GM21515 (cell line): Measurements from ENCODE around the gene SPATA9.

Source experiments
- ATAC-seq: cut with Tn5 transposase; IDR thresholded peaks from one replicate; pipeline ENCODE4 v1.9.1; 2021; ENCODE audit not compliant: unreplicated experiment

Gene SPATA9

DNA sequence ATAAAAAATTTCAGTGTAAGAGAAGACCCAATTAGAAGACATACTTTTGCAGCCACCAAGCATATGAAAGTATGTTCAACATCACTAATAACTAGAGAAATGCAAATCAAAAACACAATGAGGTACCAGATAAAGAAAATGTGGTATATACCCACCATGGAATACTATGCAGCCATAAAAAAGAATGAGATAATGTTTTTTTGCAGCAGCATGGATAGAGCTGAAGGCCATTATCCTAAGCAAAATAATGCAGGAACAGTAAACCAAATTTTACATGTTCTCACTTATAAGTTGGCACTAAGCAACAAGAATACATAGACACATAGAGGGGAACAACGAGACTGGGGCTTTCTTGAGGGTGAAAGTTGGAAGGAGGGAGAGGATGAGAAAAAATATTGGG is 6.9 kb upstream of the SPATA9 start:
- ATAC-seq = no peak

DNA sequence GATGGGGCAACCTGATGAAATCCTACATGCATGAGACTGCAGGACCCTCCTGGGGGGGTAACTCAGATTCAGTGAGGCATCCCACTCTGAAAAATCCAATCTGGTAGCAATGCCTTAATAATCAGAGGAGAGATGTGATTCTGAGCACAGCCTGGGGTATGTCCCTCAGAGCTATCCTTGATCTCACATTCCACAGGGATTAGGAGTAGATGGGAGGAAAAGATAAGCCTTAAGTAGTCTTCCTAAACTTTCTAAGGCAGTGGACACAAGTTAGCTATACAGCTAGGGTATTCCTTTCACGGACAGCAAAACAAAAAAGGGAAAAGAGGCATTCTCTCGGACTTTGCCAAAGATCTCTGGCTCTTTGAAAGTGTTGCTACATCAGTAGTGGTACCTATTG is 3.9 kb upstream of the SPATA9 start:
- no peak for ATAC-seq

DNA sequence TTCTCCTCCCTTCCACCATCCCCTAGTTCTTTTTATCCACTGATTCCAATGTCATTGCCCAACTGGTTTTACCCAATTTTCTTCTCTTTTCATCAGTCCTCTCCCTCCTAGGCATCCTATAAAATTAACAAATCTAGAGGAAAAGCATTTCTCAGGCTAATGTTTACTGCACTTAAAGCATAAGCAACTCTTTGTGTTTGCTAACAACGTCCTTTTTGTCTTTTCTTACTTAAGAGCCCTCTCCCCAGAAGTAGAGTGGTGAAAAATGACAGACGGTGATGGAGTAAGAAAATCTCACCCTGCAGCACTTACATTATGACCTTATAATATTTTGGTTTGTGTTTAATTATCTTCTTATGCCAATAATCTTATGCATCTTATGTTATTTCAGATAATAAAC is 1.6 kb upstream of the SPATA9 start:
- ATAC-seq = no peak

DNA sequence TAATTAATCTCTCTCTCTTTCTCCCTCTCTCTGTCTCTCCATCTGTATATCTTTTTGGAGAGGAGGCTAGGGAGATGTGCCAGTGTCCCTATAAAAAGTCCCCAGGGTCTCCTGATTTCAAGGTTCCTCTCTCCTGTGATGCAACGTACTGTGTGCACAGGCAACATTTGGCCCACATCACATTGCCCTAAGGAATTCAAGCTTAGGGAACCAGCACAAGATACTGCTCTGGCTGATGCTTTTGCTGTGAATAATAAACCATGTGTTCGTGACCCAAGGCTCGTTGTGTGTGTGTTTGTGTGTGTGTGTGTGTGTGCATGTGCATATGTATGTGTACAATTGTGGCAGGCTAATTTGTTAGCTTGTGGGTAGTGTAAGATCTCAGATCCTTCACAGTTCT is 9.7 kb downstream of the SPATA9 start:
- ATAC-seq = no peak

DNA sequence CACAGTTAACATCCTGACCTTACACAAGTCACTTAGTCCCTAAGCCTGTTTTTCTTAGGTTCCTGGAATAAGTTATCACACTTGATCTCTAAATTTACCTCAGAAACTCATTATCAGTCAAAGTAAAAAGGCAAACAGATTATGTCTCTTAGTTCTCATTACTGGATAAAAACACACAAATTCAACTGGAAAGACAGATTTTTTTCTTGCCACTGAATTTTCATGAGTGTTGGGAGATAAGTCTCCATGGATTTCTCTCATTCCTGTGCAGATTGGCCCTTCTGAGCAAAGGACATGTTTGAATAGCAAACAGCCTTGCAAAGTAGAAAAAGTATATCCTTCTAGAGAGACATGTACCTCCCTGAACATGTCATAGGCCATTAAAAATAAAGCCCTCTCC is 10.2 kb downstream of the SPATA9 start:
- ATAC-seq = no peak

DNA sequence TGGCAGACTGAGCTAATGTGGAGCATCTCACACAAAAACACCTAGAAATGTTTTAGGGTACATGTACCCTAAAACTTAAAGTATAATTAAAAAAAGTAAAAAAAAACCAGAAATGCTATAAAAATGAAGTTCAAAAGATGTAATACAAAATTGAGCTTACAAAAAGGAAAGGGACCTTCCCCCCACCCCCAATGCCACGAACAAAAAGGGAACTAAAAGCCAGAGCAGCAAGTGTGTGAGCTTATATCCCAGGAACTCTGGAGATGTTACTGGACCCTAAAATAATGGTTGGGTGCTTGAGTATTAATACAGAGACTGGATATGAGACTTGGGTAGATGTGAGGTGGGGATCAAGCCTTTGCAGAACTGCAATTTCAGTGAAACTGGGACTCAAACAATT is 11.0 kb downstream of the SPATA9 start:
- no peak for ATAC-seq

DNA sequence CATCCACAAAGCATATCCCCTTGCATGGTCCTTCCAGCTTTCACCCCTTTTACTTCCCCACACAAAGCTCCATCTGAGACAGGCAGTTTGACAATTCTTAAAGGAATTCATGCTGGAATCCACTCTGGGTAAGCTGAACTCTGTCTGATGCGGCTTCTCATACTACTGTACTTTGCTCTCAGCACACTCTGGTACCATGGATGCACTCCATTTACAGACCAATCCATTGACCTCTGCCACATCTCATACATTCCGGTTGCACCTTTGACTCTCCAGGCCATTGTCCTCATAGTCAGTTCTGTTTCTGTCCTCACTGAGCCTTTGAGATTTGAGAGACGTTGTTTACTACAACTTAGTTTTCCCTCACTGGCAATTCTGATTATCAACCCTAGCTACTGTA is 12.2 kb downstream of the SPATA9 start:
- no peak for ATAC-seq

DNA sequence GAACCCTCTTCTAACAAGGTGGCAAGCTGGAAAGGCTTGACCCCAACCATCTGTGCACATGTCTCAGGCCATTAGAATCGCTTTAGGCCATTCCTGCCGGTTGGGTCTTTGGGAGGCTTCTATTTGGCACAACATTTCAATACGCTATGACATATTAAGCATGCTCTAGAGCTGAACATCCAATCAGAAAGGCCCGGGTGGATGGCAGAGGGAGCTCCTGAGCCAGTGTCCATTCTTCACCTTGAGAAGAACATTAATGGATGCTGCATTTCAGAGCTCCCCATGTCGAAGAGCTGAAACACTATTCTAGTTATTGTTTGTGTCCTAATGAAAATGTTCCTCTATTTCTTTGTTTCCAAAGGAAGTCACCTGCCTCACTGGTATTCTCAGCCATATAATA is 12.8 kb downstream of the SPATA9 start:
- no peak for ATAC-seq

DNA sequence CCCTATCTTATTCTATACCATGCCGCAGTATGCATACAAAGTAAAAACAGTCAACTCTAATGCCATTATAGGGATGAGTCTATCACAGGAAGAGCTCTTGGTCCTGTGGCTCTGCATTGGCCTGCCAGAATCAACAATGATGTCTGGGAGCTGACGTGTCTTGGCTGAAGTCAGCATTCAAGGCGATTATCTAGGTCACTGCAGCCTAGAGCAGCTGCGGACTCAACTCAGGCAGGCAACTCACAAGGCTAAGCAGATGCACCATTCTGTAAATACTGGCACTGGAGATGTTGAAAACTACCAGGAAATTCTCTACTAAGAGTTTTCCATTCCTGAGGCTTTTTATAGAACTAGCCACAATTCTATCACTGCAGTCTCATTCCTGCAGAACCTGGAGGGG is 13.3 kb downstream of the SPATA9 start:
- no peak for ATAC-seq

DNA sequence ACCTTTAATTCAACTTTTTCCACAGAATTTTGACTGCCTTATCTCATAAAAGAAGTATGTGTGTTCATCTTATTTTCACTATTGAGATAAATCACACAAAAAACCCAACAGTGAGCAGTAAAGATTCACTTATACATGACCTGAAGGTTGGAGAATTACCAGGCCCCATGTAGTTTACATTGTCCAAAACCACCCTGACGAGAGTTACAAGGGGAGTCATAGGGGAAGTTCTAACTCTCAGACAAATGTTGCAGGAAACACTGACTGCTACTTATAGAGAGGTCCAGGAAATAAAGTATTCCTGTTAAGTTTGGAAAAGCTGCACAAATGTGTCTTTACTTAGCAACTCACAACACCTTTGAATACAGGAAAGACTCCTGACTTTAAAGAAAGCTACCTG is 14.1 kb downstream of the SPATA9 start:
- no peak for ATAC-seq

DNA sequence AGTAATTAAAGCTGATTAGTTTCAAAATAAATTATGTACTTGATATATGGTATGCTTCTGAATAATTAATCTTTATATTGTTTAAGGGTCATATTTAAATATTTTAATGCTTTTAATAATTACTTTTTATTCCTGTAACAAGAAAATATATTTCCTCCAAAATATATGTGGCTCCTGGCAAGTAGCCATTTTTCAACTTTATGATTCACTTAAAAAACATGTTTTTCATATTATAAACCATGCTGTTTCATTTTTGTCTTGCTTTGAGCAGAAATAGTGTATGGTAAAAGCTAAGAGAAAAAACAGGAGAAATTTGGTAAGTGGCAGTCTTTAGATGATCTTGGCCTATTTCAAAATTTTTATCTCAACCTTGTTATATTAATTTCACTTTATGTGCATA is 14.6 kb downstream of the SPATA9 start:
- ATAC-seq = no peak

DNA sequence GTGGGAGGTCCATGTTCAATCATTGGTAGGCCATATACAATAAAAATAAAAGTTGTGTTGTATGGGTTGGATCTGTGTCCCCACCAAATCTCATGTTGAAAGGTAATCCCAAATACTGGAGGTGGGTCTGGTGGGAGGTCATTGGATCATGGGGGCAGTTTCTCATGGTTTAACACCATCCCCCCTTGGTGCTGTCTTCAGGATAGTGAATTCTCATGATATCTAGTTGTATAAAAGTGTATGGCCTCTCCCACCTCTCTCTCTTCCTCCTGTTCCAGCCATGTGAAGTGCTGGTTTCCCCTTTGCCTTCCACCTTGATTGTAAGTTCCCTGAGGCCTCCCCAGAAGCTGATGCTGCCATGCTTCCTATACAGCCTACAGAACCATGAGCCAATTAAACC is 15.1 kb downstream of the SPATA9 start:
- no peak for ATAC-seq

DNA sequence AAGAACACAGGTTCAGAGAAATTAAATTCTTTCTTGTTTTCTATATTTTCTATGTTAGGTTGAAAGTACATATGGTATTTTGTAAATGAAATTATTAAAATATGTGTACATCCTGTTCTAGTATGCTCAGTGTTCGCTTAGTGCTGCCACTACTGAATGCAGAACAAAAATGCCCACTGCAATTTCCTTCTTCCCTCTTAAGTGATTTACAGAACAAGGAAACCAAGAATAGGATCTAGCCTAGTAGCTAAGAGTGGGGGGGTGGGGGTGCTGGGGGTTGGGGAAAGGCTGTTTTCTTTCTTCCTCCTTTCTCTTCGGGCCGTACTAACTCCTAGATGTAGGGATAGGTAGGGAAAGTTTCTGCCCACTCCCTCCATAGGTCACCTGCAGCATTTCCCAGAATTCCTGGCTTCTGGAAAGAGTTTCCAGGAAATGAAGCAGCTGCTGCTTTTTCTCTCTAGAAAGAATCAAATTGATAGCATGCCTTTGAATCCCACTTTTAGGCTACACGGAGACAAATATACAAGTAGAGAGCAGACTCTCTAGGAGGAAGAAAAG is 15.7 kb downstream of the SPATA9 start:
- no peak for ATAC-seq

DNA sequence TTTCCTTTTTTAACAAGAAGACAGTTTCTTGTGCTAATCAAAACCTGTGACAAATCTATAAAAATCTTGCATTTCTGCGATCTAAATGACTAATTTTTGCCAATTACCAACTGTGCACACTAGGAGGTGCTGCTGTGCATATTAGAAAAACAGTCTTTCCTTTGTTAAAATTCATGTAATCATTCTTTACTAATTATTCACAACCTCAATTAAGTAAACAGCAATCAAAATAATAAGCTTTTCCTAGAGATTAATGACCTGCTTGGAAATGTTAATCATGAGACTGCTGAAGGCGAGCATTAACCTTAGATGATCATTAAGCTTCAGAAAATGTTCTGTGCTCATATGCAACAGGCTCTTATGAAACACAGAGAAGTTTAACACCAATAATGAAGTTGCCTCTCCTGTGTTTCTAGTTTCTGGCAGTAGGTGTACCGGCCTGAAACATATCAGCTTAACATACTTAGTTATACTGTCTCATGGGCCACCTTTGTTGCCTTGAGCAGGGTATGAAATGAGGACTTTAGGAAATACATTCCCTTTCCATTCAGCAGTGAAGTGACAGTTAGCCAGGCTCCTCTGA is 18.5 kb downstream of the SPATA9 start:
- no peak for ATAC-seq

DNA sequence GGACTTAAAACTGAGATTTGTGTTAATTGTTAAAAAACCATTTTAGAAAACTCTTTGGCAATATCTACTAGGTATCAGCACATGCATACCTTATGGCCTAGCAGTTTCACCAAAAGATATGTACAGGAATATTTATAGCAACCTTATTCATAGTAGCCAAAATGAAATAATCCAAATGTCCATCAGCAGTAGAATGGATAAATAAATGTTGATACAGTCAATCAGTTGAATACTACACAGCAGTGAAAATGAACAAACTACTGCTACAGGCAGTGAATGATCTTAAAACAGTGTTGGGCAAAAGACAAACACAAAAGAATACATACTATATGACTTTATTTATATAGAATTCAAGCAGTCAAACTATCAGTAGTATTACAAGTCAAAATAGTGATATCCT is 19.8 kb downstream of the SPATA9 start:
- ATAC-seq = no peak

DNA sequence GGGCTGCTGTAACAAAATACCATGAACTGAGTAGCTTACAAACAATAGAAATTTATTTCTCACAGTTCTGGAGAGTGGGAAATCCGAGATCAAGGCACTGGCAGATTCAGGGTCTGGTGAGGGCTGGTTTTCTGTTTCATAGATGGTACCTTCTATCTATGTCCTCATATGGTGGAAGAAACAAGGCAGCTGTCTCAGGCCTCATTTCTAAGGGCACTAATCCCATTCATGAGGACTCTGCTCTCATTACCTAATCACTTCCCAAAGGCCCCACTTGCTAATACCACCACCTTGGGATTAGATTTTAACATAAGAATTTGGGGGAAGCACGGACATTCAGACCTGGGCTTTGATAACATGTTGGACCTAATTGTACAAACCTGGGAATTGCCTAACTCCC is 22.7 kb downstream of the SPATA9 start:
- ATAC-seq = no peak

DNA sequence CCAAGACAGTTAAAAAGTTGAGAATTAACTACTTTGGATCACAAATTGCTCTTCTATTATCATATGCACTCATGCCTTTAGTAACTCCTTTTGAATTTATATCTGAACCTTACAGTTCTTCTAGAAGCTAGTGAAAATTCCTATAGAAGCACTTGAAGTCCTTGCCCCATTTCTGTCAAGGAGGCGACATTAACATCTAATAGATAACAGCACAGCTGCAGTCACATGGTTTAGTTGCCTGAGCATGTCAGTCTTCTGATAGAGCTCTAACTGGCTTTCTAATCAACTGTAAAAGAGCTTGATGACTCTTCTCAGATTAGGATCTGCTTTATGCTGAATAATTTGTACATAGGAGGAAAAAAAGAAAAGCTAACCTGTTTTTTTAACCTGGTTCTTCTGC is 27.2 kb downstream of the SPATA9 start:
- no peak for ATAC-seq

DNA sequence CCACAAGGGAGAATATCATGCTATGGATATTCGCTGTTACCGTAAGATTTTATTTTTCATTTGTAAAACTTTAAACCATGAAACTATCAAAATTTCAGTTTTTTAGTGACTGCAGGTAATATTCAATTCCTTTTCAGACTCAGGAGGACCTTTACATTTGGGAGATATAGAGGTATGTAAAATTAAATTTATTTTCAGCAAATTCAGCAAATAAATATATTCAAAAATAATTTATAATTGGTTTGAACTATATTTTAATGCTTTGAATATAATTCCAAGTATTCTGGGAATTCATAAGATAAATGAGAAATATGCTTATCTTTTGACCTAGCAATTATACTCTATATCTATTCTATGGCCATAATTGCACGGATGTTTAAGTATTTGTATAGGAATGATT is 28.6 kb downstream of the SPATA9 start:
- no peak for ATAC-seq

DNA sequence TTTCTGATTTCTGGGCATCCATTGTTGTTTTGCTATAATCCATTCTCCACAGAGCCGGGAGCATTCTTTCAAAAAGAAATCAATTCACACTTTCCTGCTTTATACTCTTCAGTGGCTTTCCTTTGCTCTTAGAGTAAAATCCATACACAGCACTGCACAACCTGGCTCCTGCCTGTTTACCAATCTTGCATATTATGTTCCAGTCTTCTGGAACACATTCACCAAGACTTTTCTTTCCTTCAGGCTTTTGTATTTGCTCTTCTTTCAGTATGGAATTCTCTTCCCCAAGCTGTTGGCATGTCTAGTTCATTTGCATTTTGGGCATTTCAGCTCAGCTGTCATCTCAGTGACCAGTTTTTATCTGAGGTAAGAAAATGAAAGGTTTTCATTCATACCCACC is 29.9 kb downstream of the SPATA9 start:
- ATAC-seq = no peak

DNA sequence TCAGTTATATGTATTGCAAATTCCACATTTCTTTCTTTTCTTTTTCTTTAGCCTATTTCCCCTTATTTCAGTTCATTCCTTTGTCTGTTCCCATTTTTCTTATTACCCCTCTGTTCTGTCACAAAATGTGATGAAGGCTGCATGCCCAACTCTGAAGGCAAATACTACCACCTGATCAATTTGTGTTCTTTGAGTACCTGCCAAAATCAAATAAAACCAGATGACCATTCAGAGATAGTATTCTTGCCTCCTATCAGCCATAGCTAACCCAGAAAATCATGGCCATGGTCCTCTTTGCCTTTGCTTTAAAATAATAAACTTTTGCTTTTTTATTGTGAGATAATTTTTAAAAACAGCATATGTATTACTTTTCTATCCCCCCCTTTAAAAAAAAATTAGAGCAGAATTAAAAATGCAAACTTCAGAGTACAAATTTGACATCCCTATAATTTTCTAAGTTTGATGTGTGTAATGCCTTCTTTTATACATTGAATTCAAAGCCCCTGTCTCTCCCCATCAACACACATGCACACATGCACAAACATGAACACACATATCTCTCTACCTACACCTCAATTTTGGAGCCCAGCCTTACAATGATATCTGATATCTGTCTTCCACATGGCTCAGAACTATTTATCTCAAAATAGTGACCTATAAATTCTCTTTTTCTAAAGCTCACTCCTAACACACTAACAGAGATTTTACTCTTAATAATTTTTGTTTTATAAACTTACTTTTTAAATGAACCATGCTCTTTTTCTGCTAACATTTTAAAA is 32.8 kb downstream of the SPATA9 start:
- no peak for ATAC-seq

DNA sequence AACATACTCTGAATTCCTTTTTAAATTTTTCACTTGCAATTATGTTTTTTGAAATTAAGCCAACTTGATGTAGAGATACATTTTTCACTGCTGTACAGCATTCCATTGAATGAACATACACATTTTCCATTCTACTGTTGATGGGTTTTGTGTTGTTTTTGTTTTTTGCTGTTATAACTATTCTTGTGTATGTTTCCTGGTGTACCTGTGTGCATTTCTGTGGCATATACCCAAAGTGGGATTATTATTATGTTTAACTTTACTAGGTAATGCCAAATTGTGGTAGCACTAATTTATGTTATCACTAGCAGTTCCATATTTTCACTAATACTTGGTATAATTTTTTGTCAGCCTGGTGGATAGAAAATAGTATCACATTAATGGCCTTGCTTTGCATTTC is 33.5 kb downstream of the SPATA9 start:
- no peak for ATAC-seq

DNA sequence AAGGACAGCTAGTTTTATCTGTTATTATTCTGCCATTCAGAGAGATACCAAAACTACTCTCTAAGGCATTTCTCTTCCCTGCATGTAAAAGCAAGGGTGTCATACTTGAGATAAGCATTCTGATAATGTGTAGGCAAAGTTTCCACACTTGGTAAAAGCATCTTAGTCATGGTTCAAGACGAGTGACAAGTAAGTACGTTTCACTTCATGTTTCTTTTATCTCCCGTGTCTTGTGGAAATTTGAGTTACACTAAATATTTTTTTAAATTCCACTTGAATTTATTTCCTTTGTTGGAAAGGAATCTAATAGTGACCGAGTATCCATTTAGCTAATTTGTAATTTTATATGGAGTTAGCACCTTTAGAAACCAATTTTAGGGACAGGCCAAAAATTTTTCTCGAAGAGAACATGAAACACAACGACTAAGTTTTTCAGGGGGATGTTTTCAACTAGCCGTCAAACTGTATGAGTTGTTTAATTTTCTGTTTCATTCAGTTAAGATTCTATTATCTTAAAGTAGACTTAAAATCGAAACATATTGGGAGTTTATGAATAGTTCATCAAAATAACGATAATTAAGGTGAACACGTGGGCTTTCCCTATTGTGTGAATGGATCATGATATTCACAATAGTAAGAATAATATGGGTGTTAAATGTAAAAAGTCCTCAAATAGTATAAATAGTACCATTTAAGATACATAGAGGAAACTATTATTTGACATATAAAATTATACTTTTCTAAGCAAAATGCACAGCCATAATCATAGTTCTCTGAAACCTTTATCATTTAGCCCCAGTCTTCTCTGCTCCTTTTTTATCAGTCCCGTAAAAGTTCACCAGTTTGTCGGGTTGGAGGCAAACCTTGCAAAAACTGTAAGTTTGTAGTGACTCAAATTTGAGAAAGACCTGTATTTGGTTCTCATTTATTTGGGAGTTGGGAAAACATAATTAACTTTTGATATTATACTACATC is 34.6 kb downstream of the SPATA9 start:
- ATAC-seq = no peak
